ENCODE results near the gene SIGLEC10. TPM values are rescaled to one million over a fixed set of nuclear protein-coding genes. Genes with fewer than 3 reads are reported as not detected.
A peak's percentile ranks its signal among the peaks of the same experiment; 100 is the strongest.
"Not testable (repeated sequence)": the region's sequence is repeated elsewhere in the genome, so short reads cannot be mapped to it uniquely, and the experiment has no call there.

Gene SIGLEC10
- total RNA-seq, 1 donor from 2014 or later, result 12.9 TPM

- DNase-seq (ENCODE audit: low spot score), result peak; percentile 57
These were observed 21.6 kb upstream of the SIGLEC10 start for GRCh38 chr19:51439021-51439465.

GRCh38 chr19:51434456-51434855 lies 17.0 kb upstream of the SIGLEC10 start:
- no peak for DNase-seq (ENCODE audit: low spot score)

GRCh38 chr19:51433043-51433442 lies 15.6 kb upstream of the SIGLEC10 start:
- no peak for DNase-seq (ENCODE audit: low spot score)

GRCh38 chr19:51431124-51431523 lies 13.7 kb upstream of the SIGLEC10 start:
- no peak for DNase-seq (ENCODE audit: low spot score)

- DNase-seq (ENCODE audit: low spot score), result no peak
These were observed 12.8 kb upstream of the SIGLEC10 start for GRCh38 chr19:51430221-51430620.

- DNase-seq (ENCODE audit: low spot score), result no peak
These were observed 9.8 kb upstream of the SIGLEC10 start for GRCh38 chr19:51427201-51427600.

GRCh38 chr19:51422053-51422448 lies 4.6 kb upstream of the SIGLEC10 start:
- peak; percentile 90 for DNase-seq (ENCODE audit: low spot score)

- no peak for DNase-seq (ENCODE audit: low spot score)
These were observed 4.0 kb upstream of the SIGLEC10 start for GRCh38 chr19:51421229-51422052.

GRCh38 chr19:51420511-51420910 lies 3.1 kb upstream of the SIGLEC10 start:
- not testable (repeated sequence) for DNase-seq (ENCODE audit: low spot score)

GRCh38 chr19:51418707-51419106 lies 1.3 kb upstream of the SIGLEC10 start:
- no peak for DNase-seq (ENCODE audit: low spot score)

GRCh38 chr19:51417810-51418157 lies 342 bp upstream of the SIGLEC10 start:
- no peak for DNase-seq (ENCODE audit: low spot score)

- not testable (repeated sequence) for DNase-seq (ENCODE audit: low spot score)
These were observed 1.0 kb downstream of the SIGLEC10 start for GRCh38 chr19:51416422-51416821.

GRCh38 chr19:51415187-51415586 lies 2.3 kb downstream of the SIGLEC10 start:
- no peak for DNase-seq (ENCODE audit: low spot score)

GRCh38 chr19:51410950-51411748 lies 6.3 kb downstream of the SIGLEC10 start:
- no peak for DNase-seq (ENCODE audit: low spot score)

GRCh38 chr19:51407511-51408131 lies 9.8 kb downstream of the SIGLEC10 start:
- DNase-seq (ENCODE audit: low spot score), result no peak

GRCh38 chr19:51402117-51402516 lies 15.3 kb downstream of the SIGLEC10 start:
- DNase-seq (ENCODE audit: low spot score), result no peak

GRCh38 chr19:51399936-51400335 lies 17.5 kb downstream of the SIGLEC10 start:
- not testable (repeated sequence) for DNase-seq (ENCODE audit: low spot score)

GRCh38 chr19:51399231-51399630 lies 18.2 kb downstream of the SIGLEC10 start:
- DNase-seq (ENCODE audit: low spot score), result no peak

GRCh38 chr19:51398096-51398704 lies 19.2 kb downstream of the SIGLEC10 start:
- no peak for DNase-seq (ENCODE audit: low spot score)

GRCh38 chr19:51397453-51397852 lies 20.0 kb downstream of the SIGLEC10 start:
- DNase-seq (ENCODE audit: low spot score), result not testable (repeated sequence)

GRCh38 chr19:51396175-51396574 lies 21.3 kb downstream of the SIGLEC10 start:
- no peak for DNase-seq (ENCODE audit: low spot score)
